GM19193 (cell line): ENCODE measurements around the gene REXO1.

Source experiments
- POLR2A ChIP-seq: IDR thresholded peaks from 4 replicates; pipeline ENCODE4 v1.6.1; 2011; ENCODE audit not compliant: insufficient read depth, insufficient read length; ENCODE audit errors: extremely low read depth

REXO1 gene

GRCh38 chr19:1785310-1785709 lies 63.0 kb downstream of the REXO1 start:
- no peak for TF ChIP-seq POLR2A

GRCh38 chr19:1783874-1784273 lies 64.4 kb downstream of the REXO1 start:
- TF ChIP-seq POLR2A: no peak

GRCh38 chr19:1783354-1783753 lies 64.9 kb downstream of the REXO1 start:
- TF ChIP-seq POLR2A: no peak

DNA sequence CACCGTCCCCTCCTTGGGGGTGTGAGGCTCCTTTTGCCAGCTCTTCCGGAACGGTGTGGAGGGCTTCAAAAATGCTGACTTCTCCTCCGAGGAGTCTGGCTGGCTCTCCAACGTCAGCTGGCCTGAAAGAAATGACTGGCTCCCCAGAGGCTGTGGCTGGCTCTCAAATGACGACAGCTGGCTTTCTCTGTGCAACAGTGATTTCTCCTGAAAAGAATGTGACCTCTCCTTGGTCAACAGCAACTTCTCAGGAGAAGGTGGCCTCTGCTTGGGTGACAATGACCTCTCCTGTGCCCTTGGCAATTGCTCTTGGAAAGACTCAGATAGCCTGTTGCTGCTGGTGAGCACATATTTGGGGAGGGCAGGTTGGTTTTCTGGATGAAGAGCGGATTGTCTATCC lies 65.8 kb downstream of the REXO1 start:
- no peak for TF ChIP-seq POLR2A

DNA sequence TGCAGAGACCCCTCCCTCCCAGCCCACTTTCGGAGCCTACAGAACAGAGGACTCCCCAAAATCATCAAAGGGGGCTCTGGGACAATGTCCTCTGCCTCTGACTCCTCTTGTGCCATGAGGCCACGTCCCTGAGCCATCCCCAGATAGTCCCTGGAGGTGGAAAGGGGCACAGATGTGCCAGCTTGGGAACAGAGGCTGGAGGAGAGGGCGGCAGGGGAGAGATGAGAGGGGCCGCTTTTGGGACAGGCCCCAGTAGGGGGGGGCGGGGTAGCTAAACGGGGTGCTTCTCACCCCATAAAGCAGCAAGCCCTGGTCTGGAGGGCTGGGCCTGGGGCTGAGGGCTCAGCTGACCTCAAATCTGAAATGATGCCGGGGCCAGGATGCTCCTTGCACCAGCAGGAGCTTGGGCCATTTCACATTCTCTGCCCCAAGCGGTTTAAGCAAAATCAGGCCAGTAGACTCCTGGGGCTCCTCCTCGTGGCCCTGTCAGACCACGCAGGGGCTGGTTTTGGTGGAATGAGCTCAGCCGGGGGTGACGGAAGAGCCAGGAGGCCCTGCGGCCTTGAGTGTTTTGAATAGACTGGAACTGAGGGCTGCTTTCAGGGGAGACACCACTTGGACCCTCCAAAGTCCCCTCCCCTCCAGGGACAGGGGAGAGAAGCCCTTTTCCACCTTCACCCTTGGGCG lies 67.9 kb downstream of the REXO1 start:
- no peak for TF ChIP-seq POLR2A

DNA sequence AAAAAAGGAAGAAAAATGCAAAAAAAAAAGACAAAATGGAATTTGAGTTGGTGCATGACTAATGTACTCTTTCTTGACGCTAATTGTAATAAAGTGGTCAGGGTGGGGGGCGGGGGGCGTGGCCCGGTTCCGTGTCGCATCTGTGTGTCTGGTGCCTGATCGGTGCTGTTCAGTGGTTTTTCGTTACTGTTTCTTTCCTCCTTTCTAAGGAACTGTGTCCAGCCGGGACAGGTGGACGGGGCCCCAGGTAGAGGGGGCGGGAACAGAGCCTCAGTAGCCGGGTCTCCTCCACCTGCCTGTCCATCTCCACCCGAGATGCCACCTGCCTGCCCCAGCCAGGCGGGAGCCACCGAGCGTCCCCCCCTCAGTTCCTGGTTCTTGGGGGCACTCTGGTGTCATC lies 68.7 kb downstream of the REXO1 start:
- TF ChIP-seq POLR2A: no peak

GRCh38 chr19:1777149-1777548 lies 71.1 kb downstream of the REXO1 start:
- no peak for TF ChIP-seq POLR2A

- TF ChIP-seq POLR2A: no peak
Observed at GRCh38 chr19:1776606-1777147, 71.6 kb downstream of the REXO1 start.

DNA sequence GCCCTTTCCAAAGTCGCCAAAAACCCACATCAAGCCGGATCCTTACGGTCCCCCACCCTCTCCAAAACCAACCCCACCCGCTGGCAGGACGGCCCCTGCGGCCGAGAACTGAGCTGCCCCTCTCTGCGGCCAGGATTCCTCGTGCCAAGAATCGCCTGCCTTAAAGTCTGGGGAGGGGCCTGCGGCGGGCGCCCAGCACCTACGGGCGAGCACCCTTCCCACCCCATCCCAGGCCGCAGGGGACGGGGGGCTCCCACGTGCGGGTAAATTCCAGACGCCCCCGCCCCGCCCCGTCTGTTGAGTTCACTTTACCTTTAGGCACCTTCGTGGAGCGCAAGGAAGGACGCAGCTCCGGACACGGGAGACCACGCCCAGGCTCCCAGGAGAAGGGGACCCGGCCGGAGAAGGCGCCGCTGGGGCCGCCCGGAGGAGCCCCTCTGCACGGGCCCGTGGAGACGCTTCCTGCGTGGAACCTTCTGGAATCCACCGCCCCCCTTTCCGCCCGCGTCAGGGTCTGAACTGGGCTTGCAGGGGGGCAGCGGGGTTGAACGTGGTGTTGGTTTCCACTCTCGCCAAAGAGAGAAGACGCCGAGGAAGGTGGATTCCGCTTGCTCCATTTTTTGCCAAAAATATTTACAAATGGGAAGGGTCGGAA lies 72.2 kb downstream of the REXO1 start:
- TF ChIP-seq POLR2A: no peak

DNA sequence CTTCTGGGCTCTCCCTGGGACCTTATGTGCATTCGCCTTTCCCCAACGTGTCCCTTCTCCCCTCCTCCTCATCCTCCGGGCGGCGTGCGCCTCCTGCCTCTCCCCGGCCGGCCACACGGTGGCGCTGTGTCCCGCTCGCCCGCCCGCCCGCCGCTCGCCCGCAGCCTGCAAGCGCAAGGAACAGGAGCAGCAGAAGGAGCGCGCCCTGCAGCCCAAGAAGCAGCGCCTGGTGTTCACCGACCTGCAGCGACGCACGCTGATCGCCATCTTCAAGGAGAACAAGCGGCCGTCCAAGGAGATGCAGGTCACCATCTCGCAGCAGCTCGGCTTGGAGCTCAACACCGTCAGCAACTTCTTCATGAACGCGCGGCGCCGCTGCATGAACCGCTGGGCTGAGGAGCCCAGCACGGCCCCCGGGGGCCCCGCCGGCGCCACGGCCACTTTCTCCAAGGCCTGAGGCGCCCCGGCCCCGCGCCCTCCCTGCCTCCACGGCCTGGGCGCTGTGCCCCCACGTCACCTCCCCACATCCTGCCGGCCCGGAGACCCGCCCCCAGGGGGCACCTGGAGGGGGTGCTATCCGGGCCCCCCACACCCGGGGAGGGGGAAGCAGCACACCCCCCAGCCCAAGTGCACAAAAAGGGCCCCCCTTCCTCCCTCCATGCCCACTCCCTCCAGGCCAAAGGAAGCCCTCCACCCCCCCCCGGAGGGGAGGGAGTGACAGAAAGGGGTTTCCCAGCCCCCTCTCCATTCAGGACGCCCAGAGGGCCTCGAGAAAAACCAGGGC lies 73.1 kb downstream of the REXO1 start:
- TF ChIP-seq POLR2A: no peak

GRCh38 chr19:1773184-1773583 lies 75.1 kb downstream of the REXO1 start:
- TF ChIP-seq POLR2A: no peak

- TF ChIP-seq POLR2A: no peak
Observed at GRCh38 chr19:1770866-1771576, 77.3 kb downstream of the REXO1 start.

- TF ChIP-seq POLR2A: no peak
Observed at GRCh38 chr19:1769645-1769985, 78.7 kb downstream of the REXO1 start.

DNA sequence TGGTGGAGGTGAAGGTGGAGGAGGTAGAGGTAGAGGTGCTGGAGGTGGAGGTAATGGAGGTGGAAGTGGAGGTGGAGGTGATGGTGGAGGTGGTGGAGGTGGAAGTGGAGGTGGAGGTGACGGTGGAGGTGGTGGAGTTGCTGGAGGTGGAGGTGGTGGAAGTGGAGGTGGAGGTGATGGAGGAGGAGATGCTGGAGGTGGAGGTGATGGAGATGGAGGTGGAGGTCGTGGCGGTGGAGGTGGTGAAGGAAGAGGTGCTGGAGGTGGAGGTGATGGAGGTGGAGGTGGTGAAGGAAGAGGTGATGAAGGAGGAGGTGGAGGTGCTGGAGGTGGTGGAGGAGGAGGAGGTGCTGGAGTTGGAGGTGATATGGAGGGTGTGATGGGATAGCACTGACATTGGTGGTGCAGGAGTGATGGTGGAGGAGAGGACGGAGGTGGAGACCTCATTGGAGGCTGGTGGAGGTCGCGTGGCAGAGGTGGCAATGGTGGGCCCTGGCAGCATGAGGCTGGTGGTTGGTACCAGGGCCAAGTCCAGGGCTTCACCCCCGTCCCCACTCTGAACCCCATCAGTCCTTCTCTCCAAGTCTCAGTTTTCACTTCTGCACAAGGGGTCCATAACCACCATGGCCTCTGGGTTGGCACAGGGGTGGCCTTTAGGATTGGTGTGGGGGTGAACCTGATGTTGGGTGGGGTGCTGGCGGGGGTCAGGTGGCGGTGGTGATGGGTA lies 79.2 kb downstream of the REXO1 start:
- no peak for TF ChIP-seq POLR2A
